CD14-positive monocyte (primary cell): ENCODE measurements around the gene TDRD3. TPM values are rescaled to one million over a fixed set of nuclear protein-coding genes. Genes with fewer than 3 reads are reported as not detected.

Experiments used
- DNase-seq, 3 donors: peaks; one replicate each; pipeline ENCODE4 v3.0.0-alpha.2; 2011 to 2022
- H2AFZ ChIP-seq: 2 replicates; pipeline ENCODE4 v1.6.0; 2012; ENCODE audit warnings: mild to moderate bottlenecking, low read depth, low read length, inconsistent platforms; ENCODE audit not compliant: insufficient read depth, poor library complexity, severe bottlenecking
- H3K27ac ChIP-seq, 2 donors: 1 replicate in 1 of 2; 2 replicates in 1 of 2; pipeline ENCODE4 v1.5.1; 2012 to 2013; ENCODE audit warnings: low read length in 2 of 2, control low read depth in 1 of 2, inconsistent platforms in 1 of 2, low read depth in 1 of 2, mild to moderate bottlenecking in 1 of 2
- H3K27me3 ChIP-seq, 2 donors: one replicate each; pipeline versions ENCODE4 v1.6.0 to v1.6.1; 2011 to 2013; ENCODE audit warnings: low read length in 2 of 2; ENCODE audit not compliant: control insufficient read depth in 2 of 2, insufficient read depth in 2 of 2
- H3K36me3 ChIP-seq, 2 donors: replicated peaks in 1 of 2; 1 replicate in 1 of 2; 2 replicates in 1 of 2; pipeline versions ENCODE4 v1.5.1 to v1.6.1; 2012 to 2013; ENCODE audit warnings: low read length in 2 of 2, control low read depth in 1 of 2, inconsistent platforms in 1 of 2, mild to moderate bottlenecking in 1 of 2; ENCODE audit not compliant: insufficient read depth in 2 of 2, control insufficient read depth in 1 of 2
- H3K4me1 ChIP-seq, 2 donors: 1 replicate in 1 of 2; 2 replicates in 1 of 2; pipeline versions ENCODE4 v1.5.1 to v1.6.1; 2012 to 2013; ENCODE audit warnings: low read length in 2 of 2, control low read depth in 1 of 2, inconsistent platforms in 1 of 2, mild to moderate bottlenecking in 1 of 2, moderate library complexity in 1 of 2; ENCODE audit not compliant: insufficient read depth in 2 of 2, control insufficient read depth in 1 of 2
- H3K4me2 ChIP-seq: replicated peaks from 2 replicates; pipeline ENCODE3; 2012; ENCODE audit warnings: low read length, moderate library complexity, mild to moderate bottlenecking; ENCODE audit not compliant: poor library complexity, severe bottlenecking; ENCODE audit errors: extremely low read depth
- H3K4me3 ChIP-seq, 3 experiments: fragments of 200-600 bp in 1 of 3; sonication (generic) in 1 of 3; replicated peaks in 1 of 3; 1 replicate in 2 of 3; 2 replicates in 1 of 3; pipeline ENCODE4 v1.5.1; 2011 to 2013; ENCODE audit warnings: low read length in 3 of 3, mild to moderate bottlenecking in 3 of 3, control low read depth in 2 of 3, low read depth in 2 of 3, inconsistent platforms in 1 of 3, moderate library complexity in 1 of 3
- H3K79me2 ChIP-seq: 2 replicates; pipeline ENCODE4 v1.6.0; 2012; ENCODE audit warnings: mild to moderate bottlenecking, control low read depth, inconsistent platforms, low read length, moderate library complexity; ENCODE audit not compliant: insufficient read depth
- H3K9ac ChIP-seq: 2 replicates; pipeline ENCODE4 v1.6.0; 2017; ENCODE audit warnings: low read length, mild to moderate bottlenecking; ENCODE audit not compliant: insufficient read depth, poor library complexity, severe bottlenecking
- H3K9me3 ChIP-seq, 2 donors: replicated peaks in 1 of 2; 1 replicate in 1 of 2; 2 replicates in 1 of 2; pipeline versions ENCODE4 v1.5.1 to v1.6.1; 2012 to 2013; ENCODE audit warnings: low read length in 2 of 2, control low read depth in 1 of 2; ENCODE audit not compliant: control insufficient read depth in 1 of 2, insufficient read depth in 1 of 2
- H4K20me1 ChIP-seq: 2 replicates; pipeline ENCODE4 v1.6.0; 2012; ENCODE audit warnings: mild to moderate bottlenecking, low read length, control low read depth, moderate library complexity; ENCODE audit not compliant: insufficient read depth
- H3K27ac Mint-ChIP-seq, 7 donors: one replicate each; pipeline ENCODE4 v1.8.0; 2020; ENCODE audit warnings: mild to moderate bottlenecking in 7 of 7, mixed read lengths in 7 of 7, moderate library complexity in 6 of 7, inconsistent platforms in 2 of 7
- H3K27me3 Mint-ChIP-seq, 3 donors: one replicate each; pipeline ENCODE4 v1.8.0; 2021 to 2022; ENCODE audit warnings: low read depth in 3 of 3, mild to moderate bottlenecking in 3 of 3, mixed read lengths in 3 of 3, moderate library complexity in 3 of 3, inconsistent platforms in 1 of 3
- H3K36me3 Mint-ChIP-seq, 2 donors: one replicate each; pipeline ENCODE4 v1.8.0; 2020; ENCODE audit warnings: mixed read lengths in 2 of 2, inconsistent platforms in 1 of 2, mild to moderate bottlenecking in 1 of 2
- H3K4me1 Mint-ChIP-seq: one replicate; pipeline ENCODE4 v1.8.0; 2020; ENCODE audit warnings: mild to moderate bottlenecking, mixed read lengths
- H3K4me3 Mint-ChIP-seq, 2 donors: one replicate each; pipeline ENCODE4 v1.8.0; 2020; ENCODE audit warnings: mild to moderate bottlenecking in 2 of 2, mixed read lengths in 2 of 2, moderate library complexity in 1 of 2
- H3K9me3 Mint-ChIP-seq, 7 donors: one replicate each; pipeline ENCODE4 v1.8.0; 2020 to 2022; ENCODE audit warnings: mixed read lengths in 7 of 7, mild to moderate bottlenecking in 6 of 7, moderate library complexity in 6 of 7, inconsistent platforms in 2 of 7
- CTCF ChIP-seq: fragments of 200-600 bp; IDR thresholded peaks from one replicate; pipeline ENCODE4 v1.8.0; 2022; ENCODE audit warnings: antibody characterized with exemption, mild to moderate bottlenecking
- WGBS: methylation state at CpG from one replicate; pipeline ENCODE4 v1.1.5; 2013; ENCODE audit warnings: missing lambda C conversion rate; ENCODE audit not compliant: insufficient coverage; 5-methylcytosine and 5-hydroxymethylcytosine counted together
- intact Hi-C, 2 donors: fragments of 100-400 bp; cut with micrococcal nuclease; formaldehyde crosslinking; loops; one replicate each; pipeline versions ENCODE4 v1.15.0 to v1.15.1; 2023
- polyA plus RNA-seq, 3 donors: library from polyadenylated mRNA; depleted of rRNA in 1 of 3; unstranded in 2 of 3; stranded (reverse) in 1 of 3; fragments of 300-500 nt in 2 of 3; fragments of >200 nt in 1 of 3; fragmentation: Illumina TruSeq in 2 of 3; gene quantifications; 1 replicate in 2 of 3; 2 replicates in 1 of 3; pipeline ENCODE4 v1.2.3, GENCODE V29; 2012 to 2021

Gene TDRD3
- polyA plus RNA-seq, 3 donors: 2.7 to 4.8 (median 4.7) TPM

- H3K4me1 Mint-ChIP-seq: peaks cover 16% of the 10 kb centered on the region
- WGBS: no CpG with 5 or more reads among the region's 3 CpGs
- no peaks in the 10 kb centered on the region for H3K27me3 Mint-ChIP-seq
- Histone ChIP-seq H3K27me3 (no peaks in the 10 kb centered on the region), H3K9ac (no peak overlapping the region), H3K36me3 (no peaks in the 10 kb centered on the region), H3K27ac (no peak overlapping the region), H3K79me2 (peaks cover 33% of the 10 kb centered on the region), H4K20me1 (peaks cover 8% of the 10 kb centered on the region), H3K4me3 (no peak overlapping the region), H3K4me1 (no peaks in the 10 kb centered on the region), H2AFZ (no peak overlapping the region), H3K9me3 (peaks cover 0 to under 1% of the 10 kb centered on the region in 2 donors), H3K4me2 (no peak overlapping the region)
- H3K4me3 Mint-ChIP-seq: no peak overlapping the region
- no peak for DNase-seq
- intact Hi-C loops: no loop called here
- H3K27ac Mint-ChIP-seq: no peak overlapping the region
- peaks cover 0 to 4% (median under 1%) of the 10 kb centered on the region in 7 donors for H3K9me3 Mint-ChIP-seq
- TF ChIP-seq CTCF: no peak
- peaks cover 0 to under 1% of the 10 kb centered on the region in 2 donors for H3K36me3 Mint-ChIP-seq
Measured at GRCh38 chr13:60412909-60413616, 16.0 kb downstream of the TDRD3 start.

GRCh38 chr13:60414177-60414576 is 17.2 kb downstream of the TDRD3 start:
- H3K4me3 ChIP-seq: no peak overlapping the region
- no peaks in the 10 kb centered on the region for H3K36me3 Mint-ChIP-seq
- DNase-seq: no peak
- no peak overlapping the region for H3K27ac ChIP-seq
- H3K27me3 Mint-ChIP-seq: no peaks in the 10 kb centered on the region
- no peaks in the 10 kb centered on the region for H3K9me3 ChIP-seq
- H2AFZ ChIP-seq: no peak overlapping the region
- no peak overlapping the region for H3K4me3 Mint-ChIP-seq
- H3K79me2 ChIP-seq: peaks cover 34% of the 10 kb centered on the region
- no peaks in the 10 kb centered on the region for H3K27me3 ChIP-seq
- H4K20me1 ChIP-seq: peaks cover 8% of the 10 kb centered on the region
- H3K4me1 Mint-ChIP-seq: peaks cover 16% of the 10 kb centered on the region
- H3K36me3 ChIP-seq: no peaks in the 10 kb centered on the region
- no peak overlapping the region for H3K9ac ChIP-seq
- H3K27ac Mint-ChIP-seq: no peak overlapping the region
- H3K9me3 Mint-ChIP-seq: peaks cover 0 to 2% (median 0%) of the 10 kb centered on the region in 7 donors
- H3K4me1 ChIP-seq: no peaks in the 10 kb centered on the region
- intact Hi-C loops: no loop called here
- no peak for TF ChIP-seq CTCF
- H3K4me2 ChIP-seq: no peak overlapping the region
